CD4-positive, alpha-beta T cell (primary cell): ENCODE measurements around the gene TBRG4. TPM values are rescaled to one million over a fixed set of nuclear protein-coding genes. Genes with fewer than 3 reads are reported as not detected.

Experiments used
- ATAC-seq: fragments of 200-7000 bp; cut with Tn5 transposase; one replicate; pipeline ENCODE4 v1.10.0; 2022; ENCODE audit warnings: mild to moderate bottlenecking; ENCODE audit not compliant: poor library complexity
- CTCF ChIA-PET: fragments of 350-600 bp; sonication (Branson Sonifier 250); formaldehyde crosslinking; loops from one replicate; lab custom pipeline; 2021; ENCODE audit warnings: antibody characterized with exemption, inconsistent platforms; lab: Charles Lee
- POLR2A ChIA-PET: fragments of 350-600 bp; sonication (Branson Sonifier 250); formaldehyde crosslinking; loops from one replicate; lab custom pipeline; 2021; ENCODE audit warnings: antibody characterized with exemption, inconsistent platforms; lab: Charles Lee
- DNase-seq, 14 experiments: peaks; one replicate each; pipeline ENCODE4 v3.0.0-alpha.2; 2013 to 2020; ENCODE audit warnings: mixed read lengths in 2 of 14
- H3K27ac ChIP-seq, 2 donors: one replicate each; pipeline versions ENCODE4 v1.5.1 to v1.7.0; 2013; ENCODE audit warnings: low read length in 2 of 2, low read depth in 1 of 2, mild to moderate bottlenecking in 1 of 2
- H3K27me3 ChIP-seq, 2 experiments: 1 replicate in 1 of 2; 2 replicates in 1 of 2; pipeline versions ENCODE4 v1.6.1 to v1.7.0; 2013; ENCODE audit warnings: low read length in 2 of 2, control low read depth in 1 of 2, mild to moderate bottlenecking in 1 of 2, moderate library complexity in 1 of 2; ENCODE audit not compliant: insufficient read depth in 2 of 2, control insufficient read depth in 1 of 2
- H3K36me3 ChIP-seq: one replicate; pipeline ENCODE4 v1.6.1; 2013; ENCODE audit warnings: low read length, control low read depth; ENCODE audit not compliant: insufficient read depth
- H3K4me1 ChIP-seq: one replicate; pipeline ENCODE4 v1.6.1; 2013; ENCODE audit warnings: low read length, control low read depth; ENCODE audit not compliant: insufficient read depth
- H3K4me3 ChIP-seq: one replicate; pipeline ENCODE4 v1.5.1; 2013; ENCODE audit warnings: mild to moderate bottlenecking, low read length, moderate library complexity
- H3K9me3 ChIP-seq, 2 experiments: 1 replicate in 1 of 2; 2 replicates in 1 of 2; pipeline versions ENCODE4 v1.6.1 to v1.7.0; 2013; ENCODE audit warnings: low read length in 2 of 2, mild to moderate bottlenecking in 2 of 2, control low read depth in 1 of 2, moderate library complexity in 1 of 2; ENCODE audit not compliant: control insufficient read depth in 1 of 2, insufficient read depth in 1 of 2
- H3K27ac Mint-ChIP-seq: one replicate; pipeline ENCODE4 v1.8.0; 2020; ENCODE audit warnings: mixed read lengths
- H3K27me3 Mint-ChIP-seq: one replicate; pipeline ENCODE4 v1.8.0; 2021; ENCODE audit warnings: mixed read lengths
- H3K36me3 Mint-ChIP-seq: one replicate; pipeline ENCODE4 v1.8.0; 2021; ENCODE audit warnings: low read depth, mixed read lengths
- H3K4me1 Mint-ChIP-seq: one replicate; pipeline ENCODE4 v1.8.0; 2021; ENCODE audit warnings: low read depth, mixed read lengths
- H3K4me3 Mint-ChIP-seq: one replicate; pipeline ENCODE4 v1.8.0; 2020; ENCODE audit warnings: mild to moderate bottlenecking, mixed read lengths
- H3K9me3 Mint-ChIP-seq: one replicate; pipeline ENCODE4 v1.8.0; 2020; ENCODE audit warnings: mixed read lengths
- intact Hi-C, 2 experiments: fragments of 100-400 bp; cut with DNase I in 1 of 2; cut with micrococcal nuclease in 1 of 2; formaldehyde crosslinking; loops; one replicate each; pipeline versions ENCODE4 v1.15.1 to v1.9.0; 2023 to 2025; cut with DNase I, micrococcal nuclease
- total RNA-seq, 174 experiments: library from RNA in 2 of 174; stranded (reverse) in 2 of 174; gene quantifications; one replicate each; pipeline ENCODE4 v1.2.3 and lab custom pipeline; 2021 to 2026
- TF ChIP-seq, protein P1 (sequence below): fragments of 200-600 bp; IDR thresholded peaks from one replicate; pipeline ENCODE4 v1.8.0; 2022; ENCODE audit warnings: antibody characterized with exemption, mild to moderate bottlenecking

Gene TBRG4
- total RNA-seq, 2 experiments from 2014 or later = 104 to 105 TPM

DNA sequence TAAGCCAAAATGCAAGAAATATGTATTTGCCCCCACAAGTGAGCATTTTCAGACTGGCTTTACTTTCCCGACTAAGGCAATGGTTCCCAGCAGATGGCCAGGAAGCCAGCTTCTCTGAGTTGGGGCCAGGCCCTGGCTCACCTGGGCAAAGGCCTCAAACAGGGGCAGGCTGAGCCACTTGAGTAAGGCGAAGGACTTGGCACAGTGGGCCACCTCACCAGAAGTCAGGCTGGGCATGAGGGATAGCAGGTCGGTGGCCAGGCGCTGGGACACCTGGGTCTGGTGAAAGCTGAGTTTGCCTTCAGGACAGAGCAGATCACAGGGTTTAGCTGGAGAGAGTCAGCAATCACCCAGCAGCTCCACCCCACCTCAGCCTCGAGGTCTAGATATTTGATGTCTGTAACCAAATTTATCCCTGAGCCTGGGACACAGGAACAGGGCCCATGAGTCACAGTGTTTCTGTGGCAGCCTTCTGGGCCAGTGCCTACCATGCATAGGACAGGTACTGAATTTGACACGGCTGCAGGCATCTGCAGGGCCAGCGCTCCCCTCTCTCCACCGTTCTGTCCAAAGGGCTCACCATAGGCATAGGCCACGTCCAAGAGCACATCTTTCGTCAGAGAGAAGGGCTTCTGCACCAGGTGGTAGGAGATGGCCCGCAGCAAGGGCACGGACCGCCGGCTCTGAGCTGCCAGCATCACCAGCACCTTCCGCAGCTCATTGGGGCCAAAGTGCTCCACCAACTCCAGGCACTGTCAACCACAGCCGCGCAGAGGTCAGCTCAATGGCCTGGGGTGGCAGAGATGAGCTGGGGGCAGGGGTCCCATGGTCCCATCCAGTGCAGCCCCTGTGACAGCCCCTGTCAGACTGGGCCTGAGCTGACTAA is 7.3 kb downstream of the TBRG4 start:
- Mint-ChIP-seq H3K4me1 (peaks cover 29% of the 10 kb centered on the region), H3K27me3 (no peaks in the 10 kb centered on the region), H3K36me3 (peaks cover 97% of the 10 kb centered on the region), H3K4me3 (no peak overlapping the region), H3K9me3 (no peaks in the 10 kb centered on the region), H3K27ac (peak overlapping the region; percentile 24)
- TF ChIP-seq, protein P1, sequence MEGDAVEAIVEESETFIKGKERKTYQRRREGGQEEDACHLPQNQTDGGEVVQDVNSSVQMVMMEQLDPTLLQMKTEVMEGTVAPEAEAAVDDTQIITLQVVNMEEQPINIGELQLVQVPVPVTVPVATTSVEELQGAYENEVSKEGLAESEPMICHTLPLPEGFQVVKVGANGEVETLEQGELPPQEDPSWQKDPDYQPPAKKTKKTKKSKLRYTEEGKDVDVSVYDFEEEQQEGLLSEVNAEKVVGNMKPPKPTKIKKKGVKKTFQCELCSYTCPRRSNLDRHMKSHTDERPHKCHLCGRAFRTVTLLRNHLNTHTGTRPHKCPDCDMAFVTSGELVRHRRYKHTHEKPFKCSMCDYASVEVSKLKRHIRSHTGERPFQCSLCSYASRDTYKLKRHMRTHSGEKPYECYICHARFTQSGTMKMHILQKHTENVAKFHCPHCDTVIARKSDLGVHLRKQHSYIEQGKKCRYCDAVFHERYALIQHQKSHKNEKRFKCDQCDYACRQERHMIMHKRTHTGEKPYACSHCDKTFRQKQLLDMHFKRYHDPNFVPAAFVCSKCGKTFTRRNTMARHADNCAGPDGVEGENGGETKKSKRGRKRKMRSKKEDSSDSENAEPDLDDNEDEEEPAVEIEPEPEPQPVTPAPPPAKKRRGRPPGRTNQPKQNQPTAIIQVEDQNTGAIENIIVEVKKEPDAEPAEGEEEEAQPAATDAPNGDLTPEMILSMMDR = no peak
- CTCF ChIA-PET = interaction anchor here (0.5 to 1.1 kb wide), 2 partner anchors 32 to 697 kb away, joined by 3 read pairs; no protein-coding TSS in a partner anchor
- intact Hi-C loops = no loop called here
- POLR2A ChIA-PET = interaction anchor here (1.0 to 1.3 kb wide), 2 partner anchors 102 to 105 kb away, joined by 3 to 4 read pairs; partner anchors contain the start of gene CCM2
- Histone ChIP-seq H3K4me1 (peaks cover 47% of the 10 kb centered on the region), H3K27me3 (no peaks in the 10 kb centered on the region), H3K9me3 (no peaks in the 10 kb centered on the region), H3K36me3 (peaks cover 99% of the 10 kb centered on the region), H3K4me3 (no peak overlapping the region), H3K27ac (no peak overlapping the region)
- ATAC-seq (no peak), DNase-seq (peak in 1 of 14 experiments; percentile 5)

DNA sequence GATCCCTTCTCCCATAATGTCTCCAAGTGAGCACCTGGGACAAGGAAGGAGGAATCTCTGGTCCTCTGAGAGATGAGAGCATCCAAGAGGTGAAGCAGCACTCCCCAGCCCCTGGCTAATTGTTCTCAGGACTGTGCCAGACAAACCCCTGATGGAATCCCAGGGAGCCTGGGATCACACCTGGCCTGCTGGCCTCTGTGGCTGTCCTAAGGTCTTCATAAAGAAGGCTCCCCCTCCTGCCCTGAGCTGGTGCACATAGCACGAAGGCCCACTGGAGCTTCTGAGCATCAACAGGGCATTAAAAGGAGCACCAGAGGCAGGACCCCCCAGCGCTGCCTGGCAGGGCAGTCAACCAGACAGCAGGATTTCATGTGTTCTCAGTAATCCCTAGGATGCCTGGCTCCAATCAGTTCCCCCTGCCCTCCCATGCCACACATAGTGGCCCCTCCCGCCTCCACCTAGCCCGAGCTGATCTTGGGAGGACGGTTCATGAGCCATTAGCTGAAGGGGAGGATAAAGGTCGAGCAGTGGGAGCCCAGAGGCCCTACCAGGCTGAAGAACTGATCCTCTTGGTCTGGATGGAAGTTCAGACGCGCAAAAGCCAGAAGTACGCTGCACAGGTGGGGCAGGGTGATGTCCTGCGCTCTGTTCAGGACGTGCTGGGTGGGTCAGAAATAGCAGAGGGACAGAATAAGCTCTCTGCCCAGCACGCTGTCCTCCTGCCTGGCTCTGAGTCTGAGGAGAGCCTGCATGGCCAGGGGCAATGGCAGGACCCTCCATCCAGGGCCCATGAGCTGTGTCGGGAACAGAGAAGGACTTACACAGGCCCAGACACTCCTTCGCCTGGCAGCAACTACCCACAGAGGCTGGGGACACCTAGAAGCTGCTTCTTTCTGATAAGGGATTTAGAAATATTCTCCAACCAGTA is 8.4 kb downstream of the TBRG4 start:
- Histone ChIP-seq H3K27me3 (no peaks in the 10 kb centered on the region), H3K27ac (peak overlapping the region in 1 of 2 donors; percentile 29), H3K4me3 (no peak overlapping the region), H3K4me1 (peaks cover 35% of the 10 kb centered on the region), H3K9me3 (no peaks in the 10 kb centered on the region), H3K36me3 (peaks cover 95% of the 10 kb centered on the region)
- H3K4me1 Mint-ChIP-seq = peaks cover 17% of the 10 kb centered on the region
- ChIA-PET POLR2A (interaction anchor here (0.6 kb wide), 1 partner anchor 902 kb away, joined by 3 read pairs; the partner anchor contains the start of gene YKT6), CTCF (no interaction called here)
- no peak overlapping the region for H3K4me3 Mint-ChIP-seq
- H3K27me3 Mint-ChIP-seq = no peaks in the 10 kb centered on the region
- H3K9me3 Mint-ChIP-seq = no peaks in the 10 kb centered on the region
- DNase-seq (peak in 1 of 14 experiments; percentile 2), ATAC-seq (no peak)
- intact Hi-C loops = no loop called here
- peaks cover 95% of the 10 kb centered on the region for H3K36me3 Mint-ChIP-seq
- peak overlapping the region; percentile 24 for H3K27ac Mint-ChIP-seq
- TF ChIP-seq, protein P1 = no peak

DNA sequence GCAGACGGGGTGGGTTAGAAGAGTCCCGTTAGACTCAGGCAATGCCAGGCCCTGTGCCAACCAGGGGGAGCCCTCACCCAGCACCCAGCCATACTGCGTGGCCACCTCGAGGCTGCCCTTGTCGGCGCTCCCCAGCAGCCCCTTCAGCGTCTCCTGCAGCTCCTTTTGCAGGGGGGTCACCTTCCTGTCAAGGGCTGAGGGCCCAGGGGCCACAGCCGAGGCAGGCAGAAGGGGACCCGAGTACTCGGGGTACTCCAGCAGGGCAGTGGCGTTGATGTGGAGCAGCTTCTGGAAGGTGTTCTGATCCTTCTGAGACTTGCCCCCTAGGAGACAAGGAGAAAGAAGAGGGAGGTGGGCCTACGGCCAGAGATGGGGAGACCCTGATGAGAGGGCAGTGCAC is 9.7 kb downstream of the TBRG4 start:
- DNase-seq (no peak), ATAC-seq (no peak)
- Mint-ChIP-seq H3K27ac (no peak overlapping the region), H3K4me3 (no peak overlapping the region), H3K9me3 (no peaks in the 10 kb centered on the region), H3K36me3 (peaks cover 87% of the 10 kb centered on the region), H3K4me1 (peaks cover 5% of the 10 kb centered on the region), H3K27me3 (no peaks in the 10 kb centered on the region)
- Histone ChIP-seq H3K27me3 (no peaks in the 10 kb centered on the region), H3K9me3 (no peaks in the 10 kb centered on the region), H3K36me3 (peaks cover 82% of the 10 kb centered on the region), H3K4me3 (no peak overlapping the region), H3K4me1 (peaks cover 25% of the 10 kb centered on the region), H3K27ac (peak overlapping the region in 1 of 2 donors; percentile 29)
- TF ChIP-seq, protein P1 = no peak
- intact Hi-C loops = no loop called here
- ChIA-PET POLR2A (no interaction called here), CTCF (no interaction called here)
